Right ventricle myocardium inferior (tissue), 1 donor: ENCODE results near the gene RCOR2. TPM values are rescaled to one million over a fixed set of nuclear protein-coding genes. Genes with fewer than 3 reads are reported as not detected.

Experiments used
- ATAC-seq: fragments of 200-7000 bp; cut with Tn5 transposase; one replicate; pipeline ENCODE4 v1.9.1; 2020; ENCODE audit warnings: mild to moderate bottlenecking, moderate library complexity
- DNase-seq: peaks from one replicate; pipeline ENCODE4 v3.0.0; 2021; ENCODE audit errors: missing footprints
- intact Hi-C: fragments of 100-400 bp; cut with DNase I; formaldehyde crosslinking; loops from one replicate; pipeline ENCODE4 v1.11.0; 2022
- total RNA-seq: library from RNA; stranded (reverse); fragmentation: NEBNext Ultra II Directional; extraction: Animal tissue kit (Norgen Biotek cat#: 25700); gene quantifications from one replicate; pipeline ENCODE4 v1.2.1, GENCODE V29; 2021
- donor health status: DM: no; HTN: yes; CAD: no; lungs with severe emphysema.

Gene RCOR2
- total RNA-seq, 1 donor from 2014 or later: 11.1 TPM

DNA sequence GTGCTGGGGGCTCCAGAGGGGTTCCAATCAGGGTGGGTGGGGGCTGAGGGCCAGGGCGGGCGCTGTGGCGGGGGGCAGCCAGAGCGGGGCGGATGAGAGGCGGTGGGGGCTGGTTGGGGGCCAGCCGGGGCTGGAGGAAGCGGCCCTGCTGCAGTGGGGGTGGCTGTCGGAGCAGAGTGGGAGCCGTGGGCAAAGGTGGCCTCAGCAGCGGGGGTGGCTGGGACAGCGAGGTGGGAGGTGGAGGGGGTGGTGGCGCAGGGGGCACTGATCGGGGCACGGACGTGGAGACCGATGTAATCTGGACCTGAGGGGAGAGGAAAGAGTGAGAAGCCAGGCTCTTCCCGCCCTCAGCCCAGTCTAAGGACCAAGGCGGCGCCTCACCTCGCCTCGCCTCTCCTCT is 5.1 kb downstream of the RCOR2 start:
- intact Hi-C loops: no loop called here
- ATAC-seq (no peak), DNase-seq (no peak)

- no peak for DNase-seq
- no peak for ATAC-seq
- intact Hi-C loops: no loop called here
These were observed 5.5 kb downstream of the RCOR2 start for GRCh38 chr11:63911440-63911839.

GRCh38 chr11:63910675-63911074 is 6.3 kb downstream of the RCOR2 start:
- no peak for ATAC-seq
- intact Hi-C loops: no loop called here
- no peak for DNase-seq

DNA sequence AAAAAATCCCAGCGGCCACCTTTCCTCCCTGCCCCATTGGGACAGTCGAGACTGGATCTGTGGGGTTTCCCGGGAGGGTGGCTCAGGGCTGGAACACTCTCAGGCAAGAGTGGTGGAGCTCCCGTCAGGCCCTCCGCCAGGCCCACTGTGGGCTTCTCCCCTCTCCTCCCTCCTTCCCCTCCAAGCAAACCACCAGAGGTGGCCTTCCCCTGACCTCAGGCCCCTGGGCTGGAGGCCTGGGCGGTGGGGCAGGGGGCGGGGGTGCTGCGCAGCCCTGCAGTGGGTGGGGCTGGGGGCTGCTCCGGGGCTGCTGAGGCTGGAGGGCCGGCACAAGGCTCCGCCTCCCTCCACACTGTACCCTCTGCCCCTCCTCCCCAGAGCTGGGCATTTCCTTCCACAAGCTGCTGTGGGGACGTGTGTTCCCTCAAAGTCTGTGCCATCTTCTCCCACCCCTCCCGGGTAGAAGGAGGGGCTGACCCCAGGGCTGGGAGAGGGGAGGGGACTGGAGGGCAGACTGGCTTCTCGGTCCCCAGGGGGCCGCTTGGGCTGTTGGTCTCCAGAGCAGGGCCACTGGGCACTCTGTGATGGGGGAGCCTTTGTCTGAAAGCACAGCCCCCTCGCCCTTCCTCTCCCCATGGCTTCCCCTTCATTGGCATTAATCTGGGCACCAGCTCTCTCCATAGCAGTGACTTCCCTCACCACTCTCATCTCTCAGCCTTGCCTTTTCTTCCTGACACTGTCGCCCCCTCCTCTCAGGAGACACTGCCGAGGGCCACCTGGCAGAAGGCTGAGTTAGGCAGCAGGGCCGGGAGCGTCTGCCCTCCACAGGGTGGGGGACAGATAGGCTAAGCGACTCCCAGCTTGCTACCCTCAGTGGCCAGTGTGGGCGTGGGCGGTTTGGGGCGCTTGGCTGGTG is 7.1 kb downstream of the RCOR2 start:
- peak; percentile 34 for DNase-seq
- ATAC-seq: no peak
- intact Hi-C loops: loop anchor here (5.0 kb wide), 1 partner anchor 32 kb away; no protein-coding TSS in a partner anchor

GRCh38 chr11:63908631-63909401 is 8.1 kb downstream of the RCOR2 start:
- intact Hi-C loops: loop anchor here (5.0 kb wide), 1 partner anchor 33 kb away; no protein-coding TSS in a partner anchor
- peak; percentile 70 for ATAC-seq
- DNase-seq: no peak

DNA sequence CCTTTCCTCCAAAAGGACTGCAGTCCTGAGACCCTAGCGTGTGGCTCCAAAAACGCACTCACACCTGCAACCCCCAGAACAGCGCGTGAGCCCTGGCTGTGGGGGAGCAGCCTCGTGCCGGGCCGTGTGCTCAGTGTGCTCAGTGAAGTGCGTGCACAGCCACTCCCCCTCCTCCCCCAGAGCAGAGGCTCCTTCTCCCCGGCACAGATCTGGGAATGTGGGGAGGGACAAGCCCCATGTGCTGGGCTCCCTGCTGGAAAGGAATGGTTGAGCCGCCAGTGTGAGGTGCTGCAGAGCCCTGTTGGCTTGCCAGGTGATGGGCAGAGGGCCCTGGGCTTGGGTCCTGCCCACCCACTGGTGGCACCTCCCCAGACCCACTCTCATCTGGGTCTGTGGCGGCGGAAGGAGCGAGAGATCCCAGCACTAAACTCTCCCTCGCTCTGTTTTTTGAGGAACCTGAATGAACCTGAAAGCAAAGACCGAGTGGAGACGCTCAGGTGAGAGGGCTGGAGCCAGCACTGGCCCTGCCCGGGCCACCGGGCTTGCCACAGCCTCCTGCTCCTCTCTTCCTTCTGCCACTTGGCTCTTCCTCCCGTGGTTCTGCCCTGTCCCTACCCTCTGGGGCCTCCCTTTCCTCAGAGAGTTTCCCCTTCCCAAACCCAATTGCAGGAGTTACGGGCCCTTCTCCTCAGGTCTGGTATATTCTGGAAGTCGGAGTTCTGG is 9.0 kb downstream of the RCOR2 start:
- no peak for ATAC-seq
- DNase-seq: no peak
- intact Hi-C loops: loop anchor here (5.0 kb wide), 1 partner anchor 34 kb away; no protein-coding TSS in a partner anchor

DNA sequence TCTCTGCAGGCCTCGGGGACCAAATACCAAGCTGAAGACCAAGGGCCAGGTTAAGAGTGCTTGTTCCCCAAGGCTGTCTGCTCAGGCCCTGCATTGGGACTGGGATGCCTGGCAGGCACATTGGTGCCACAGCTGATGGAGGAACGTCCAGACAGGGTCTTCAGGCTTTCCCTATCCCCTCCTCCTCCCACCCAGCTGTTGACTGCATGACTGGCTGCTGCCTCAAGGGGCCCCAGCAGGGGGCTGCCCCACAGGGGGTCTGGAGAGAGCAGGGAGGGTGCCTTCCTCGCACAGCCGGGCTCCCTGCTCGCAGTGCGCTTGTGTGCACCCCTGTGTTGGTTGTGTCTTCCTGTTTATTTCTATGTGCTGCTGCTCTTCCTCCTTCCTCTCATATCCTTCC is 9.9 kb downstream of the RCOR2 start:
- no peak for DNase-seq
- intact Hi-C loops: loop anchor here (5.0 kb wide), 1 partner anchor 35 kb away; no protein-coding TSS in a partner anchor
- ATAC-seq: no peak

- intact Hi-C loops: loop anchor here (5.0 kb wide), 1 partner anchor 36 kb away; no protein-coding TSS in a partner anchor
- ATAC-seq (no peak), DNase-seq (no peak)
These were observed 10.4 kb downstream of the RCOR2 start for GRCh38 chr11:63906585-63906984.

DNA sequence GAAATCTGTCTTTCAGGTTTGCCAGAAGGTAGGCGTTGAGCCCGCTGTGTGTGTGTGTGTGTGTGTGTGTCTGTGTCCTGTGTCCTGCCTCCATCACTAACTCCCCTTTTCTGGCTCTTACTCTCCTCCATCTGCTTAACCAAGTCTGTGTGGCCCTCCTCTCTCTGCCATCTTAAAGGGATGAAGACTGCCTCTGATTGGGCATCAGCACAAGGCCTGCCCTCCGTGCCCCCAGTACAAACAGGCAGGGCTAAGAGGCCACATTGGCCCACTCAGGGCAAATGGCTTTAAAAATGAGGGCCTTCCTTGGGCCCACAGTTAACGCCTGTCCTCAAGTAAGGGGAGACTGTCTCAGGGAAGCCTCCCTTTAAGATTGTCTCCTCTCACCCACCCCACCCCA is 10.9 kb downstream of the RCOR2 start:
- DNase-seq (no peak), ATAC-seq (no peak)
- intact Hi-C loops: loop anchor here (5.0 kb wide), 1 partner anchor 36 kb away; no protein-coding TSS in a partner anchor

DNA sequence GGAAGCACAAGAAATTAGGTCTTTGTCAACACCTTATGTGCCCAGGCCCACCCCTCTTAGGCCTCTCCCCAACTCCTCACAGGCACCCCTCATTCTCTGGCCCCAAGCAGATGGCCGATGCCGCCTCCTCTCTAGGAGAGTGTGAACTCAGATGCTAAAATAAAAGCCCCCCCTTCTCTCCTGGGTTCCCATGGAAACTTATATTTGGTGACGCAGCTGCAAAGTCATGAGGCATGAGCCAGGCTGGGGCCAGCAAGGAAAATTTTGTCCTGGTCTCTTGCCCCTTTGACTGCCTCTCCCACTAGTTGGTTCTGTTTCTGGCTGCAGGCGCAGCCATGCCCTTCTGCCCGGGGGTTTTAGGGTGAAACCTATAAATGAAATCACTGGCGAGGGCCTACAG is 11.8 kb downstream of the RCOR2 start:
- intact Hi-C loops: loop anchor here (5.0 kb wide), 1 partner anchor 37 kb away; no protein-coding TSS in a partner anchor
- DNase-seq (no peak), ATAC-seq (no peak)

- intact Hi-C loops: loop anchor here (5.0 kb wide), 1 partner anchor 38 kb away; no protein-coding TSS in a partner anchor
- no peak for ATAC-seq
- DNase-seq: no peak
These were observed 12.2 kb downstream of the RCOR2 start for GRCh38 chr11:63904743-63905142.

DNA sequence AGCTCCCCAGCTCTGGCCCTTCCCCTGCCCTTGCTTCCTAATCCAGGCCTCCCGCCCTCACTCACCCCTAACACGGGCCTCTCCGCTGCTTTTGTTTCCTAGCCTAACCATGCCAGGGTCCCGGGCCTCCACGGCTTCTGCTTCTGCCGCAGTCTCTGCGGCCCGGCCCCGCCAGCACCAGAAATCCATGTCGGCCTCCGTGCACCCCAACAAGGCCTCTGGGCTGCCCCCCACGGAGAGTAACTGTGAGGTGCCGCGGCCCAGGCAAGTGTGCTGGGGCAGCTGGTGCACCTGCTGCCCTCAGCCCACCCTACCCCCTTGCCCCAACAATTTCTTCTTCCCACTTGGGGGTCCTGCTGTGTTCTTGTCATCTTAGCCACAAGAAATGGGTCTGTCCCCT is 13.1 kb downstream of the RCOR2 start:
- intact Hi-C loops: no loop called here
- ATAC-seq: no peak
- no peak for DNase-seq

- intact Hi-C loops: no loop called here
- DNase-seq (no peak), ATAC-seq (no peak)
These were observed 15.3 kb downstream of the RCOR2 start for GRCh38 chr11:63901660-63902059.

- no peak for ATAC-seq
These were observed 19.4 kb downstream of the RCOR2 start for GRCh38 chr11:63897459-63898146.

DNA sequence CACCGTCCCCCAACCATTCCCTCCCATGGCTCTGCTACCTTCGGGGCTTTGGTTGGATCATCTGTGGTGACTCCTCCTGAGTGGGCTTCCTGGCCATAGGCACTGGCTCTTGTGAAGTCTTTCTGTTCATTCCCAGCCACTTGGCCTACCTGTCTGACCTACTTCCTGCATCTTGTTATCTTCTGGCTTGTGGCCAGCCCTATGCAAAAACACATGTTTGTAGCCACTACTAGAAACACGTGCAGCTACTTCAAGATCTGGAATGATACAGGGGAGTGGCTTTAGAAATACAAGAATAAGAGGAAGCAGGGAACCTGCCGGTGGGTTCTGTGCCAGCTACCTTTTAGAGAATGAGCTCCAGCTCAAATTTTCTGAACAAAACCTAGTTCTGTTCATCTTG is 20.9 kb downstream of the RCOR2 start:
- ATAC-seq (no peak), DNase-seq (no peak)
- intact Hi-C loops: no loop called here

More at GRCh38 chr11:63897459-63898146, 19.4 kb downstream of the RCOR2 start:
- DNase-seq: no peak
- intact Hi-C loops: no loop called here

DNA sequence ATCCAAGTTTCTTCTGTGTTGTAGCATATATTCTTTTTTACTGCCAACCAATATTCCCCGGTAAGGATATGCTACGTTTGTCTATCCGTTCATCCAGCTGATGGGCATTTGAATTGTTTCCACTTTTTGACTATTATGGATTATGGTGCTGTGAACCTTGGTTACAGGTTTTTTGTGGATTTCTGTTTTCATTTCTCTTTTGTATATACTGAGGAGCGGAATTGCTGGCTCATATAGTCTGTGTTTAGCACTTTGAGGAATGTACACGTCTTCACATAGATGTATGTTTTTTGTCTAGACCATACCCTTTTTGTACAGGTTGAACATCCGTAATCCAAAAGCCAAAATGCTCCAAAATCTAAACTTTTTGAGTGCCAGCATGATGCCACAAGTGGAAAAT is 23.6 kb downstream of the RCOR2 start:
- intact Hi-C loops: no loop called here
- ATAC-seq (no peak), DNase-seq (no peak)

- intact Hi-C loops: no loop called here
- no peak for DNase-seq
- ATAC-seq: no peak
These were observed 24.7 kb downstream of the RCOR2 start for GRCh38 chr11:63892228-63892627.

DNA sequence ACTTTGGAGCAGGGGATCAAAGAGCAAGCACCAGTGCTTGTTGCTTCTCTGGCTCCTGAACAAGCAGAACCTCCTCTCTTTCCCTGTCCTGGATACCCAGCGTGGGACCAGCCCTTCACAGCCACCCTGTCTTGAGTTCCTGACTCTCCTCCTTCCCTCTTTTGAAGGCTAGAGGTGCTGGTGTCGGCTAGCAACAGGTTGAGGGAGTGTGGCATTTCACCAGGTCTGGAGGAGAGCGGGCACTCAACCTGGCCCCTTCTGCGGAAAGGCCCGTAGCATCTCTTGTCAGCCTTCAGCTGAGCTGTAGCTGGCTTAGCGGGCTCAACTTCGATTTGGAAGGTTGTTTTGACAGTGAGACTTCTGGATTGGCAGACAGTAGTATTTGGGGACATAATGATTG is 26.6 kb downstream of the RCOR2 start:
- ATAC-seq (no peak), DNase-seq (no peak)
- intact Hi-C loops: no loop called here
